GM15510 (cell line): Measurements from ENCODE around the gene SNAP25.

Experiments
- POLR2A ChIP-seq: IDR thresholded peaks from 3 replicates; pipeline ENCODE4 v1.6.1; 2011; ENCODE audit warnings: borderline replicate concordance; ENCODE audit not compliant: insufficient read length; ENCODE audit errors: extremely low read depth

Gene SNAP25

GRCh38 chr20:10218536-10219451 is at the start of gene SNAP25:
Gene SNAP25 (plus strand): TSS chr20:10218830. CDS start chr20:10275492, 56,662 bp downstream.
- no peak for TF ChIP-seq POLR2A

GRCh38 chr20:10169752-10170151 is 48.9 kb upstream of the SNAP25 start:
- no peak for TF ChIP-seq POLR2A

GRCh38 chr20:10170261-10170660 is 48.4 kb upstream of the SNAP25 start:
- TF ChIP-seq POLR2A = no peak

GRCh38 chr20:10171864-10172751 is 46.5 kb upstream of the SNAP25 start:
- TF ChIP-seq POLR2A = no peak

GRCh38 chr20:10172998-10173655 is 45.5 kb upstream of the SNAP25 start:
- no peak for TF ChIP-seq POLR2A

GRCh38 chr20:10174400-10174799 is 44.2 kb upstream of the SNAP25 start:
- no peak for TF ChIP-seq POLR2A

GRCh38 chr20:10177326-10177725 is 41.3 kb upstream of the SNAP25 start:
- TF ChIP-seq POLR2A = no peak

- no peak for TF ChIP-seq POLR2A
These were observed 40.5 kb upstream of the SNAP25 start for GRCh38 chr20:10178091-10178490.

GRCh38 chr20:10178727-10179313 is 39.8 kb upstream of the SNAP25 start:
- no peak for TF ChIP-seq POLR2A

- TF ChIP-seq POLR2A = no peak
These were observed 38.9 kb upstream of the SNAP25 start for GRCh38 chr20:10179574-10180298.

- TF ChIP-seq POLR2A = no peak
These were observed 37.9 kb upstream of the SNAP25 start for GRCh38 chr20:10180651-10181235.

GRCh38 chr20:10185741-10186558 is 32.7 kb upstream of the SNAP25 start:
- TF ChIP-seq POLR2A = no peak

GRCh38 chr20:10190456-10190855 is 28.2 kb upstream of the SNAP25 start:
- TF ChIP-seq POLR2A = no peak
